Pancreas (tissue), 10 donors: Measurements from ENCODE around the gene KCNG2. TPM values are rescaled to one million over a fixed set of nuclear protein-coding genes. Genes with fewer than 3 reads are reported as not detected.

Experiments
- ATAC-seq, 4 donors: fragments of 200-7000 bp; cut with Tn5 transposase; one replicate each; pipeline versions ENCODE4 v1.8.0 to v1.9.1; 2020; ENCODE audit warnings: mild to moderate bottlenecking in 4 of 4, moderate library complexity in 4 of 4
- DNase-seq, 6 donors: peaks; one replicate each; pipeline ENCODE4 v3.0.0-alpha.2; 2020
- FAIRE-seq: peaks from 2 replicates; lab custom pipeline; 2012; peaks lifted over from hg19 to GRCh38; lab: Jason Lieb, UNC
- H3K27ac ChIP-seq, 4 donors: fragments of 200-600 bp; sonication (generic); 1 replicate in 3 of 4; 2 replicates in 1 of 4; pipeline versions ENCODE4 v1.5.0 to v1.8.0; 2020
- H3K27me3 ChIP-seq, 4 donors: fragments of 200-600 bp; one replicate each; pipeline ENCODE4 v1.8.0; 2021
- H3K36me3 ChIP-seq, 3 donors: fragments of 200-600 bp; sonication (generic) in 1 of 3; one replicate each; pipeline versions ENCODE4 v1.5.0 to v1.8.0; 2020 to 2021
- H3K4me1 ChIP-seq, 3 donors: fragments of 200-600 bp; one replicate each; pipeline ENCODE4 v1.8.0; 2021
- H3K4me3 ChIP-seq, 4 donors: fragments of 200-600 bp; sonication (generic) in 2 of 4; one replicate each; pipeline versions ENCODE4 v1.5.0 to v1.8.0; 2020 to 2021
- H3K9me3 ChIP-seq, 4 donors: fragments of 200-600 bp; one replicate each; pipeline ENCODE4 v1.8.0; 2021
- WGBS, 2 donors: extraction: QIAGEN DNeasy Blood & Tissue Kit; methylation state at CpG; one replicate each; pipeline ENCODE4 v1.1.7; 2013; 5-methylcytosine and 5-hydroxymethylcytosine counted together
- intact Hi-C, 3 donors: fragments of 100-400 bp; cut with DNase I; formaldehyde crosslinking; loops; one replicate each; pipeline versions ENCODE4 v1.11.1 to v1.14.2; 2022
- polyA plus RNA-seq, 2 donors: library from polyadenylated mRNA; stranded (reverse); fragments of 200-250 nt; gene quantifications; one replicate each; pipeline ENCODE4 v1.2.3, GENCODE V29; 2013
- total RNA-seq, 6 donors: library from RNA; stranded (reverse); fragmentation: NEBNext Ultra II Directional in 4 of 6; extraction: Animal tissue kit (Norgen Biotek cat#: 25700) in 4 of 6; gene quantifications; one replicate each; pipeline versions ENCODE4 v1.2.1 to v1.2.4, GENCODE V29; 2021 to 2023
- TF ChIP-seq, protein P1 (sequence below), 4 donors: fragments of 200-600 bp; sonication (generic) in 3 of 4; IDR thresholded peaks; one replicate each; pipeline versions ENCODE4 v1.5.0 to v1.8.0; 2021; ENCODE audit warnings: antibody characterized with exemption in 4 of 4
- donor health status: healthy with polysubstance abuse.
- donor health status: DM: no; HTN: no; CAD: no; lungs with moderate emphysema.
- donor health status: DM: no; HTN: no; CAD: no.
- donor health status: control.
- donor health status: control.
- donor health status: Bipolar disorder and iron deficiency.
- donor health status: DM: yes; HTN: yes; CAD: no.
- donor health status: DM: no; HTN: no; CAD: no.
- donor health status: DM: no; HTN: no; CAD: no.
- donor health status: DM: yes; HTN: yes; CAD: no.

The KCNG2 gene
- total and polyA plus RNA-seq, 8 donors = 0.12 to 0.22 (median 0.13) TPM; not detected in 5

DNA sequence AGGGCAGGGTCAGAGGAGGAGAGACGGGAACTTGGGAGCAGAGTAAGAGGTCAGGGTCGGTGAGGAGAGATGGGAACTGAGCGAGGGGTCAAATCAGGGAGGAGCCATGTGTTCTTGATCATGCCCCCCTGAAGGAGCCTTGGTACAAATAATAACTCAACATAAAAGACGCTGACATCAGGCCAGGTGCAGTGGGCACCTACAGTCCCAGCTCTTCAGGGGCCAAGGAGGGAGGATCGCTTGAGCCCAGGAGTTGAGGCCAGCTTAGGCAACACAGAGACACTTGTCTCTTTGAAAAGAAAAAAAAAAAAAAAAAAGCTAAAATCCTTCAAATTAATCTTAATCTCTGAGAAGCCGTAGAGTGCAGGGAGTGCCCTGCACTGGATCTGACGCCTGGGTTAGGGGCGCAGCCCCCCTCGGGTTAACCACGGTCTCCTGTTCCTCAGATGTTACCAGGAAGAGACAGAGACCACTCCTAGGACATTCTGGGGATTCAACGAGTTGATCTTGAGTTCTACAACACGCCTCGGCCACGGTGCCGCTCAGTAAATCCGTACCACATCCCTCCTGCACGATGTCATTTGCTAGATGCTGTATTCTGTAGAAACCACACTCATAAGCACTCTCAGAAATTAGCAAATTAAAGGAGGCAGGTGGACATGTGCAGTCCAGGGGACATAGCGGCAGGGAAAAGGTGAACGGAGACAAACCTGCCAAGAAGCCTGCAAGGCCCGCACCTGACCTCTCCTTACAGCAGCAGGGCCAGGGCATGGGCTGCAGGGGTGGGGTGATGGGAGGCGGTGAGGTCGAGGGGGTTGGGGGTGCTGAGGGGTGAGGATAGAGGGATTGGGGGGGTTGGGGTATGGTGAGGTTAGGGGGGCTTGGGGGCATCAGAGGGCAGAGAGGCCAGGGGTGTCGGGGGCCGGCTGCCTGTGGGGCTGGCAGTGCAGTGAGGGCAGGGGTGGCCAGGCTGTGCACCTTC lies 124.5 kb downstream of the KCNG2 start:
- FAIRE-seq = no peak
- DNase-seq = peak in 5 of 6 donors; percentile 1 to 60 (median 8)
- 96 to 98% methylated on average over 24 of the region's 24 CpGs for WGBS, 2 donors
- no peak for ATAC-seq
- no peak overlapping the region for H3K27ac ChIP-seq
- peaks cover 7 to 18% (median 15%) of the 10 kb centered on the region in 3 donors for H3K4me1 ChIP-seq
- H3K27me3 ChIP-seq = no peaks in the 10 kb centered on the region
- intact Hi-C loops = no loop called here
- H3K36me3 ChIP-seq = no peaks in the 10 kb centered on the region
- no peak overlapping the region for H3K4me3 ChIP-seq
- TF ChIP-seq, protein P1, sequence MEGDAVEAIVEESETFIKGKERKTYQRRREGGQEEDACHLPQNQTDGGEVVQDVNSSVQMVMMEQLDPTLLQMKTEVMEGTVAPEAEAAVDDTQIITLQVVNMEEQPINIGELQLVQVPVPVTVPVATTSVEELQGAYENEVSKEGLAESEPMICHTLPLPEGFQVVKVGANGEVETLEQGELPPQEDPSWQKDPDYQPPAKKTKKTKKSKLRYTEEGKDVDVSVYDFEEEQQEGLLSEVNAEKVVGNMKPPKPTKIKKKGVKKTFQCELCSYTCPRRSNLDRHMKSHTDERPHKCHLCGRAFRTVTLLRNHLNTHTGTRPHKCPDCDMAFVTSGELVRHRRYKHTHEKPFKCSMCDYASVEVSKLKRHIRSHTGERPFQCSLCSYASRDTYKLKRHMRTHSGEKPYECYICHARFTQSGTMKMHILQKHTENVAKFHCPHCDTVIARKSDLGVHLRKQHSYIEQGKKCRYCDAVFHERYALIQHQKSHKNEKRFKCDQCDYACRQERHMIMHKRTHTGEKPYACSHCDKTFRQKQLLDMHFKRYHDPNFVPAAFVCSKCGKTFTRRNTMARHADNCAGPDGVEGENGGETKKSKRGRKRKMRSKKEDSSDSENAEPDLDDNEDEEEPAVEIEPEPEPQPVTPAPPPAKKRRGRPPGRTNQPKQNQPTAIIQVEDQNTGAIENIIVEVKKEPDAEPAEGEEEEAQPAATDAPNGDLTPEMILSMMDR (IDR thresholded peaks at IDR 0.05) = no peak
- H3K9me3 ChIP-seq = no peaks in the 10 kb centered on the region

DNA sequence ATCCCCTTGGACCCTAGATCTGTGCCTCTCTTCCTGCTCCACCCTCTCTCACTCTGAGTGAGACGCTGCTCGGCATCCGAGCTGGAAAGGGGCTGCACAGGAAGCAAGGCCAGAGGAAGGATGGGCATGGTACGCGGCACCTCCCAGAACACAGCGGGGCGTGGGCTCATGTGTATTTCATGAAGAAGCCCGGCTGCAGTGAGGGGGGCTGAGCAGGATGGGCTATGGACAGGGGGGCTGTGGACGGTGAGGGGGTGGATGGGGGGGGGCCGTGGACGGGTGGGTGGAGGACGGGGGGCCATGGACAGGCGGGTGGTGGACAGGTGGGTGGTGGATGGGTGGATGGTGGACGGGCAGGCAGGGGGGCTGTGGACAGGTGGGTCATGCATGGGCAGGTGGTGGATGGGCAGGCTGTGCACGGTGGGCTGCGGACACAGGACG lies 125.3 kb downstream of the KCNG2 start:
- Histone ChIP-seq H3K9me3 (no peaks in the 10 kb centered on the region), H3K27me3 (no peaks in the 10 kb centered on the region), H3K4me3 (no peak overlapping the region), H3K4me1 (peaks cover 7 to 18% (median 15%) of the 10 kb centered on the region in 3 donors), H3K27ac (no peak overlapping the region), H3K36me3 (no peaks in the 10 kb centered on the region)
- intact Hi-C loops = no loop called here
- no peak for FAIRE-seq
- ATAC-seq = no peak
- WGBS, 2 donors = 89 to 90% methylated on average over 17 of the region's 17 CpGs
- DNase-seq = peak in 5 of 6 donors; percentile 2 to 65 (median 21)
- TF ChIP-seq, protein P1 (IDR thresholded peaks at IDR 0.05) = no peak

DNA sequence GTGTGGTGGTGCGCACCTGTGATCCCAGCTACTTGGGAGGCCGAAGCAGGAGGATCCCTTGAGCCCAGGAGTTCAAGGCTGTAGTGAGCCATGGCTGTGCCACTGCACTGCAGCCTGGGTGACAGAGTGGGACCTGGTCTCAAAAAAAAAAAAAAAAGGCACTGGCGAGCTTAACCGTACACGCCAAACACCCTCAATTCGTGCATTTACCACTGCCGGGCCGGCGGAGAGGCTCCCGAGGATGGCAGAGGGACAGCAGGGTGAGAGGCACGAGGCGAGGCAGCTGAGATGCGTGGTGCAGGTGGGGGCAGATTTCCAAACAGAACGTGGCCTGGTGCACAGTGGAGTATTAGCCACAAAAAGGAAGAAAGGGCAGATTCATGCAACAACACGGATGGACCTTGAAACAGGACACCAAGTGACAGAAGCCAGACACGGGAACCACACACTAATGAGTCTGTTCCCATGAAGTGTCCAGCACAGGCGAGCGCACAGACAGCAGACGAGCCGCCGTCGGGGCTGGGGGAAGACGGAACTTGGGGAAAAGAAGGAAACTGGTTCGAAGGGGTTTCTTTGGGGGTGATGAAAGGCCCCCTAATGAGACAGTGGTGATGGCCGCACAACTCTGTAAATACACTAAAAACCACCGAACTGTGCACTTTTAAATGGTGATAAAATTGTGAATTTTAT lies 126.3 kb downstream of the KCNG2 start:
- 92 to 93% methylated on average over 26 of the region's 26 CpGs for WGBS, 2 donors
- ATAC-seq = no peak
- Histone ChIP-seq H3K4me3 (no peak overlapping the region), H3K36me3 (no peaks in the 10 kb centered on the region), H3K27ac (peak overlapping the region in 2 of 4 donors; percentile 51 to 58), H3K9me3 (no peaks in the 10 kb centered on the region), H3K27me3 (no peaks in the 10 kb centered on the region), H3K4me1 (peaks cover 7 to 18% (median 15%) of the 10 kb centered on the region in 3 donors)
- FAIRE-seq = no peak
- intact Hi-C loops = no loop called here
- DNase-seq = peak in 4 of 6 donors; percentile 6 to 54 (median 30)
- TF ChIP-seq, protein P1 (IDR thresholded peaks at IDR 0.05) = no peak

DNA sequence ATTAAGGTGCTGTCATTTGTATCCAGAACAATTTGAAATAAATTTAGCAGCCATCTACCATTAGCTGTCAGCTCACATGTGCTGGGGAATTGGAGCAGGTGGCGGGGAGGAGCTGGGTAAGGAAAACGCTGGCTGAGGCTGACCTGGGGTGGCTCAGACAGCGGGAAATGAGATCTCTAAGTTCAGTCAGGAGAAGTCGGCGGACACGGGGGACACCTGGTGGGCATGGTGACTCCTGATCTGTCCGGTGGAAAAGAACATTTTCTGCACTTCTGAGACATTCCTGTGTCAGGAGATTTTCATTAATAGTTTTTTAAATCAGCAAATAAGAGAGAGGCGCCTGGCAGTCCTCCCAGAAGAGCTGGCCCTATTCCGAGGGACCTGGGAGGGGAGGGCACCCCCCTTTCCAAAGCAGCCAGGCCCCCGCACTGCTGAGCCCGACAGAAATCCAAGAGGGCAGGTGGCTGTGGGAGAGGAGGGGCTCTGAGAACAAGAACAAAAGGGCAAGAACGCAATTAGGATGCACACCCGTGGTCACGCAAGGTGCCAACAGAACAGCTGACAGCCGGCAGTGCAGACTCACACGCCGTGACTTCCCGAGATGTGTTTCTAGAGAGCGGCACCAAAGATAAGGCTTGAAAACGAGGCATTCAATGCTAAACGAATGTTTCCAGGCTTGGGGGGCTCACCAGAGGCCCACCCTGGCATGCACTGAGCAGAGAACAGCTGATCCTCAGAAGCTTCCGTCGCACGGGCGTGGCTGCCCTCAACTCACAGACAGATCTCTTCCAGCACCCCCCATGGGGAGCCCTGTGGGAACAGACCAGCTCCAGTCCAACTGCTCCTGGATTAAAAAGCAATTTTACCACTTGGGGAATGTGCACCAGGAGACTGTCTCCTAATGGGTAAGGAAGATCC lies 127.3 kb downstream of the KCNG2 start:
- no peaks in the 10 kb centered on the region for H3K36me3 ChIP-seq
- H3K27ac ChIP-seq = peak overlapping the region; percentile 51 to 73 (median 60)
- DNase-seq = peak; percentile 75 to 89 (median 87)
- intact Hi-C loops = no loop called here
- H3K9me3 ChIP-seq = peaks cover 0 to under 1% (median 0%) of the 10 kb centered on the region in 4 donors
- H3K27me3 ChIP-seq = no peaks in the 10 kb centered on the region
- H3K4me1 ChIP-seq = peaks cover 7 to 18% (median 15%) of the 10 kb centered on the region in 3 donors
- ATAC-seq = peak; percentile 92 to 96 (median 92)
- FAIRE-seq = no peak
- WGBS, 2 donors = 23 to 24% methylated on average over 25 of the region's 25 CpGs
- TF ChIP-seq, protein P1 (IDR thresholded peaks at IDR 0.05) = no peak
- peak overlapping the region in 2 of 4 donors; percentile 2 to 13 for H3K4me3 ChIP-seq
